Peyer's patch (tissue), 4 donors: ENCODE results near the gene ENOPH1.

Experiments
- CTCF ChIP-seq, 6 experiments: fragments of 450-650 bp in 4 of 6; fragments of 200-600 bp in 2 of 6; sonication (generic) in 1 of 6; IDR thresholded peaks; one replicate each; pipeline ENCODE4 v1.5.1; 2017 to 2019; ENCODE audit warnings: antibody characterized with exemption in 6 of 6, mild to moderate bottlenecking in 3 of 6, moderate library complexity in 1 of 6
- POLR2A ChIP-seq, 2 donors: fragments of 450-650 bp; IDR thresholded peaks; one replicate each; pipeline ENCODE4 v1.5.1; 2017; ENCODE audit warnings: antibody characterized with exemption in 2 of 2, mild to moderate bottlenecking in 2 of 2, moderate library complexity in 2 of 2

DNA sequence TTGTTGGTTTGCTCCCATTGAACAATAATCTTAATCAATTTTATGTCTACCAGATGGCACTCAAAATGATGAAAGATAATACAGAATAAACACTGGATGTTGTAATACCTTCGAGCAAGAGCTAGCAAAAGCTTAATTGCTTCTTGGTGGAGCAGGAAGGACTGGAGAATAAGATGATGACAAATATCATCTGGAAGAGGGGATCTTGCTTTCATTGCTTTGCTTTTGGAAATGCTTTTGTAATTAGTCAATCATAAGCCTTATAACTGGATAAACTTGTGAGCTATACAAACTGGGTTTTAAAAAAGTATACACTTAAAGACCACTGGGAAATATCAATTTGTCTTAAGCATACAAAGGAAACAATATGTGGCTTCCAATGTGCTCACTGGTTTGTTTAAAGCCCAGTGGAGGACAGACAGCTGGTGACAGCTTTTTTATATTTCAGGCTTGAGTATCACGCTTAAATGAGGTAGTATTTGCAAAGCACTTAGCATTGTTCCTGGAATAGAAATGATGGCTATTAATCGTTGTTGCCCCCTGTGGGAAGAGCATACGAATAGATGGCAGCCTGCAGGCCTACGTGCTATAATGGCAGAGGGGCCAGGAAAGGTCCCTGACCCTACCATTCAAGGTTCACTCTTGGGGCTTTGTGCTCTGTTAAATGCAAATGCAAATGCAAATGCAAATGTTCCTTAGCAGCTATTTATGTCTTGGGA, 70.2 kb downstream of the ENOPH1 start:
- TF ChIP-seq POLR2A (IDR thresholded peaks at IDR 0.05) = no peak
- no peak for TF ChIP-seq CTCF (IDR thresholded peaks at IDR 0.05)
